NCI-H1436 treated with DMSO at 0.1 percent for 48 hours (cell line): Measurements from ENCODE around the gene FHIP2A.
"Not testable (repeated sequence)": the region's sequence is repeated elsewhere in the genome, so short reads cannot be mapped to it uniquely, and the experiment has no call there.

Experiments
- DNase-seq: peaks from one replicate; lab custom pipeline; 2025; lab: John Stamatoyannopoulos, UW

The FHIP2A gene

DNA sequence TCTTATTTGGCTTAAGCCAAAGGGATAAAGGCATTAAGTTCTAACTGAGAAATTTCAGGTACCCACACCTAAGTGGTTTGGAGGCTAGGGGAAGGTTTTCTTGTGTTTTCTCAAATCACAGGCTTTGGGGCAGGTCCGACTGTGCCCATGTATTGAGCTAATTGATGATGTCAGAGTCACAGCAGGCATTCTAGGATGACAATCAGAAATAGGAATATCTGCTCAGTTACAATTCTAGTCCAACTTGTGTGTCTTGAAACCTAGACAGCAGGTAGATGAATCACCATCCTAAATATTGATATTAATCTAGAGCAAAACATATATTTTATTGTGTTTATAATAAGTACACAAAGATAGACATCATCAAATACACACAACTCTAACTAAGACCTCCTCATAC, 2.3 kb upstream of the FHIP2A start:
- no peak for DNase-seq

GRCh38 chr10:114821915-114822443, 399 bp downstream of the FHIP2A start:
- DNase-seq = no peak

DNA sequence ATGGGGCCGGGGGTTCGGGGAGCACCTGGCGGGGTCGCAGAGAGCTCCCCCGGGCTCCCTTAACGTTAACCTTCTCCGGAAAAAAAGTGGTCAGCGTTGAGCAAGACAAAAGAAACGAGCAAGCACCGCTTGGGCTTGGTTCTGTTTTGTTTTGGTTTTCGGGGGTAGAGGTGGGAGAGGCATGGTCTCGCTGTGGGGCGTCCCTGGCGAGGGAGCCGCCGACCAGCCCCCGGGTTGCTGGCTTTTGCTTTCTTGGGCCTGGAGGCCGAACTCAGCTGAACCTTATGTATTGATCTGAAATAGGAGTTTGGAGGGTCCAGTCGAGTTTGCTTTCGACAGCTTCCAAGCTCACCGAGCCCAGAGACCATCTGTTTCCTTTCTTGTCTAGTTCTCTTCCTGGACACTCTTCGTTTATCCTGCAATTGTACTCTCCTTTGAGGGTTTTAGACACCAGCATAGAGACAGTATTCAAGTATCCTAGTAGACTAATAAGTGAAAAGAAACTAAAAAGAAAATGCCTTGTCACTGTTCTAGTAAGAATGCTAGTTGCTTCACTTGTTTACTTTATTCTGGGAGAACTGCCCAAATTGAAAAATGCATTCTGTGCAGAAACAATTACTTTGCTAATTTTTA, 980 bp downstream of the FHIP2A start:
- DNase-seq = no peak

DNA sequence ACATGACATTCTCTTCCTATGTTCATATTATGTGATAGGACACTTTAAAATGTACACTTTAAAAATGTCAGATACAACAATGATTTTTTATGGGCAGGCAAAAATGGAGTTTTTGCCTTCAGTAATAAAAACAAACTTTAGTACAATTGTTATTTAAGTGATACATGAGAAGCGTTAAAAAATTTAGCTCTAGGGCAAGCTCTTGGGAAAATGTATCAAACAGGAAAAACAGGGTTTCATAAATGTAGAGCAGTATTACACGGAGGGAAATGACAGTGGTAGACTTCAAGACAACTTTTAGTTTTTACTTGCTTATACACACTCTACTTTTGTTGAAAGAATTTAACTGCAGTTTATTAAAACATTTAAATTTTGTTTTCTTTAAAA, 1.5 kb downstream of the FHIP2A start:
- no peak for DNase-seq

GRCh38 chr10:114824391-114824790, 2.8 kb downstream of the FHIP2A start:
- no peak for DNase-seq

- no peak for DNase-seq
These were observed 4.1 kb downstream of the FHIP2A start for GRCh38 chr10:114825513-114826253.

- no peak for DNase-seq
These were observed 7.8 kb downstream of the FHIP2A start for GRCh38 chr10:114829160-114829909.

DNA sequence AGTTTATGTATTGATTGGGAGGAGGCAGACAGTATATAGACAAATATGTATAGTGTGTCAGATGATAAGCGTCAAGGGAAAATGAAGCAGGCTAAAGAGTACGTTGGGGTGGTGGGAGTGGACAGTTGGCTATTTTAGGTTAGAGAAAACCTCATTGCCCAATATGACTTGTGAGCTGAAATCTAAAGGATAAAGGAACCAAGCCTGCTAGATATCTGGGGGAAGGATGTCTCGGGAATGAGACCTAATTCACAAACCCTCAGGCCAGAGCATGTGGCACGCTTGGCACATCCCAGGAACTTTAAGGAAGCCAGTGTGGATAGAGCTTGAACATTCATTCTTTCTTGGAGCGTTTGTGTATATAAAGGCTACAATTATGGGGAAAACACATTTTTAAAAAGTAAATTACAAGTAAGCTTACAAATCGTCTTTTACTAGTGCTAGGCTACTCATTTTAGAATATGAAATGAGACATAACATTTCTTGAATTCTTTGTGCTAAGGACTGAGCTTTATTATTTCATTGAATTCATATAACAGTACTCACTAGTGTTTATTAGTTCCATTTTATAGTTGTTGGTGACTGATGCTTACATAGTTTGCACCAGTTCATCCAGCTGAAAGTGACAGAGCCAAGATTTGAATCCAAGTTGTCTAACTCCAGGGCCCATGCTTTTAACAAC, 9.7 kb downstream of the FHIP2A start:
- no peak for DNase-seq

GRCh38 chr10:114837690-114838089, 16.1 kb downstream of the FHIP2A start:
- DNase-seq = no peak

DNA sequence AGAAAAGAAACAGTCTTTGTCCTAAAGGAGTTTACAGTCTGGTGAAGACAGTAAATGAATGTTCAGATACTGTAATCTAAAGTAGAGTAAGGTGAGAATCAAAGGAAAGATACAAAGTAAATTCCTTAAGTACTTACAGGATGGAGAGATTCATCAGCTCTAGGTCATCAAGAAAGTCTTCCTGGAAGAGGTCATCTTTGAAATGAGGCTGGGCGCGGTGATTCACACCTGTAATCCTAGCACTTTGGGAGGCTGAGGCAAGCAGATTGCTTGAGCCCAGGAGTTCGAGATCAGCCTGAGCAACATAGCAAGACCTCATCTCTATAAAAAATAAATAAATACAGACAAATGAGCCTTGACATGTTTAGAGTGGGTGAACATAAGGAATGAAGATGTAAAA, 18.3 kb downstream of the FHIP2A start:
- DNase-seq = no peak

DNA sequence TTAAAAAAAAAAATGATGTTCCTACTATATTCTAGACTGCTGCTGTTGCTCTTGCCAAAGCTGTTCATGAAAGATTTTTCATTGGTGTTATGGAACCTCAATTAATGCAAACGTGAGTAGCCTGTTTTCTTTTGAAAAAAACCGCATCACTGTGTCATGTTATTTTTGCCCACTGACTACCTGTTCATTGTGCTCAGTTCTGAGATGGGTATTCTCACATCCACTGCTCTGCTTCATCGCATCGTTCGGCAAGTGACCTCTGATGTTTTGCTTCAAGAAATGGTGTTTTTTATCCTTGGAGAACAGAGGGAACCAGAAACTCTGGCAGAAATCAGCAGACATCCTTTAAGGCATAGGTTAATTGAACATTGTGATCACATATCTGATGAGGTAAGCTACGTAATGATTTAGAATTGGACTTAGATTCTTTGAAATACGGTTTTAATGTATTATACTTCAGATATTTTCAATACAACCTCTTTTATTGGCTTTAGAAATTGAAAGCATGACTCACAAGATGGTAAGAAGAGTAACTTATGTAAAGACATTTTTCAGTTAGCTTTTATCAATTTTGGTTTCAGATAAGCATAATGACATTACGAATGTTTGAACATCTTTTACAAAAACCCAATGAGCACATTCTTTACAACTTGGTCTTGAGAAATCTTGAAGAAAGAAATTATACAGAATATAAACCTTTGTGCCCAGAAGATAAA, 24.6 kb downstream of the FHIP2A start:
- DNase-seq = no peak

GRCh38 chr10:114847517-114847916, 25.9 kb downstream of the FHIP2A start:
- DNase-seq = not testable (repeated sequence)

GRCh38 chr10:114849674-114850073, 28.1 kb downstream of the FHIP2A start:
- DNase-seq = no peak

- DNase-seq = no peak
These were observed 28.5 kb downstream of the FHIP2A start for GRCh38 chr10:114850126-114850525.

DNA sequence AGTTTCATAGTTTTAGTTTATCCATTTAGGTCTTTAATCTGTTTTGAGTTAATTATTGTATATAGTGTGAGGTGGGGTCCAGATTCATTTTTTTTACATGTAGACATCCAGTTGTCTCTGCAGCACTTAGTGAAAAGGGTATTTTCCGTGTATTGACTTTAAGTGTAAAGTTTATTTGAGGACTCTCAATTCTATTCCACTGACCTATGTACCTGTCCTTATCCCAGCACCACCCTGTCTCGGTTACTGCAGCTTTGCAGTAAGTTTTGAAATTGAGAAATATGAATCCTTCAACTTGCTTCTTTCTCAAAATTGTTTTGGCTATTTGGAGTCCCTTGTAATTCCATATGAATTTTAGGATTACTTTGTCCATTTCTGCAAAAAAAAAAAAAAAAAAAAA, 29.8 kb downstream of the FHIP2A start:
- no peak for DNase-seq

DNA sequence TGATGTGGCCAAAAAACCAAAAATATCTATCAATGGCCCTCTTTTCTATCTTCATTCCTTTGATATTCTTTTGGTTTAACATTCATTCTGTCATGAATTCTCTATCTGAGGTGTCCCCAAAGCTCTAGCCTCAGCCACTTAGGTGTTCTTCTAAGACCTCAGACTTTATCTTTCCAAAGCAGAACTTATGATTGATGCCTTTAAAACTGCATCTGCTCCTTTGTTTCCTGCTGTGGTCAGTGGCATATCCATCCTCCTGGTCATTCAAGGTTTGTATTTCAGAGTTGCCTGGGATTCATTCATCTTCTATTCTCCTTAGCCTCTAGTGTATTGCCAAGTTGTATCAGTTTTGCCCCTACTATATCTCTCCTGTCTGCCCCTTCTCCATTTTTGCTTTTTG, 30.6 kb downstream of the FHIP2A start:
- no peak for DNase-seq

DNA sequence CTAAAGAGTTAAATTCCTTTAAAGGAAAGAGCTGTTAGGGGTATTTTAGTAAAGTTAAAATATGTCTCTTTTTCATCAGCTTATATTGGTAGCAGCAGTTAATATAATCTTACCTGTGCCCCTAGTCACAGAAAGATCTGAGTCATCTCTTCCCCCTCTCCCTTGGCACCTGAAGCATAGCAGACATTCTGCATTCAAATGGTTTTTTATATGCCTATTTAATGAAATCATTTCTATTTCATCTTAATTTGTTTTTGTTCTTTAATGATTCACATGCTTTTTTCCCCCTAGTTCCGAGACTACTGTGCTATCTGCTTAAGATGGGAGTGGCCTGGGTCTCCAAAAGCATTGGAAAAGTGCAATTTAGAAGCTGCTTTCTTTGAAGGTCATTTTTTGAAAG, 33.3 kb downstream of the FHIP2A start:
- no peak for DNase-seq

GRCh38 chr10:114855776-114856543, 34.4 kb downstream of the FHIP2A start:
- DNase-seq = no peak

- DNase-seq = no peak
These were observed 35.1 kb downstream of the FHIP2A start for GRCh38 chr10:114856544-114857287.

DNA sequence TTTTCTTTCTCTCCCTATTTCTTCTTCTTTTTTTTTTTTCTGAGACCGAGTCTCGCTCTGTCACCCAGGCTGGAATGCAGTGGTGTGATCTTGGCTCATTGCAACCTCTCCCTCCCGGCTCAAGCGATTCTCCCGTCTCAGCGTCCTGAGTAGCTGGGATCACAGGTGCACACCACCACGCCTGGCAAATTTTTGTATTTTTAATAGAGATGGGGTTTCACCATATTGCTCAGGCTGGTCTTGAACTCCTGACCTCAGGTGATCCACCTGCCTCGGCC, 35.6 kb downstream of the FHIP2A start:
- not testable (repeated sequence) for DNase-seq
